Measurements from ENCODE around the gene MMP26.

GRCh38 chr11:4695442-4695841 lies 9.1 kb upstream of the MMP26 start:
- no peak for TF ChIP-seq EZH2 (IDR thresholded peaks at IDR 0.05)
- no peak for TF ChIP-seq POLR2AphosphoS5 (IDR thresholded peaks at IDR 0.05; ENCODE audit: borderline replicate concordance, low read depth, low read length)
- no peak for TF ChIP-seq FOXP2 (optimal IDR thresholded peaks at IDR 0.05; ENCODE audit: control extremely low read depth, extremely low read length, insufficient read depth)

Data from SK-N-MC (cell line).